NCI-H1092 (cell line): ENCODE measurements around the gene PRPF40A.

Experiments used
- DNase-seq: peaks from one replicate; lab custom pipeline; 2025; lab: John Stamatoyannopoulos, UW

Gene PRPF40A

GRCh38 chr2:152620208-152620607, 97.1 kb downstream of the PRPF40A start:
- DNase-seq, result no peak

- no peak for DNase-seq
Observed at GRCh38 chr2:152618193-152618564, 99.1 kb downstream of the PRPF40A start.

- DNase-seq, result no peak
Observed at GRCh38 chr2:152617456-152618192, 99.6 kb downstream of the PRPF40A start.

- DNase-seq, result no peak
Observed at GRCh38 chr2:152615177-152615576, 102.1 kb downstream of the PRPF40A start.

- no peak for DNase-seq
Observed at GRCh38 chr2:152613235-152613634, 104.0 kb downstream of the PRPF40A start.

- DNase-seq, result no peak
Observed at GRCh38 chr2:152611458-152612231, 105.6 kb downstream of the PRPF40A start.

GRCh38 chr2:152609699-152610098, 107.6 kb downstream of the PRPF40A start:
- DNase-seq, result no peak

GRCh38 chr2:152609154-152609553, 108.1 kb downstream of the PRPF40A start:
- DNase-seq, result no peak

GRCh38 chr2:152607793-152608300, 109.4 kb downstream of the PRPF40A start:
- DNase-seq, result no peak

GRCh38 chr2:152606941-152607340, 110.3 kb downstream of the PRPF40A start:
- no peak for DNase-seq

- no peak for DNase-seq
Observed at GRCh38 chr2:152606081-152606480, 111.2 kb downstream of the PRPF40A start.

- no peak for DNase-seq
Observed at GRCh38 chr2:152603166-152603565, 114.1 kb downstream of the PRPF40A start.

GRCh38 chr2:152602750-152603149, 114.5 kb downstream of the PRPF40A start:
- DNase-seq, result no peak
